ENCODE measurements around the gene CAB39. TPM values are rescaled to one million over a fixed set of nuclear protein-coding genes. Genes with fewer than 3 reads are reported as not detected.
A peak's percentile ranks its signal among the peaks of the same experiment; 100 is the strongest.

Gene CAB39
- total RNA-seq (2014; rRNA removed; shearing (Covaris generic)) = 28.6 and 30.6 TPM in 2 replicates

DNA sequence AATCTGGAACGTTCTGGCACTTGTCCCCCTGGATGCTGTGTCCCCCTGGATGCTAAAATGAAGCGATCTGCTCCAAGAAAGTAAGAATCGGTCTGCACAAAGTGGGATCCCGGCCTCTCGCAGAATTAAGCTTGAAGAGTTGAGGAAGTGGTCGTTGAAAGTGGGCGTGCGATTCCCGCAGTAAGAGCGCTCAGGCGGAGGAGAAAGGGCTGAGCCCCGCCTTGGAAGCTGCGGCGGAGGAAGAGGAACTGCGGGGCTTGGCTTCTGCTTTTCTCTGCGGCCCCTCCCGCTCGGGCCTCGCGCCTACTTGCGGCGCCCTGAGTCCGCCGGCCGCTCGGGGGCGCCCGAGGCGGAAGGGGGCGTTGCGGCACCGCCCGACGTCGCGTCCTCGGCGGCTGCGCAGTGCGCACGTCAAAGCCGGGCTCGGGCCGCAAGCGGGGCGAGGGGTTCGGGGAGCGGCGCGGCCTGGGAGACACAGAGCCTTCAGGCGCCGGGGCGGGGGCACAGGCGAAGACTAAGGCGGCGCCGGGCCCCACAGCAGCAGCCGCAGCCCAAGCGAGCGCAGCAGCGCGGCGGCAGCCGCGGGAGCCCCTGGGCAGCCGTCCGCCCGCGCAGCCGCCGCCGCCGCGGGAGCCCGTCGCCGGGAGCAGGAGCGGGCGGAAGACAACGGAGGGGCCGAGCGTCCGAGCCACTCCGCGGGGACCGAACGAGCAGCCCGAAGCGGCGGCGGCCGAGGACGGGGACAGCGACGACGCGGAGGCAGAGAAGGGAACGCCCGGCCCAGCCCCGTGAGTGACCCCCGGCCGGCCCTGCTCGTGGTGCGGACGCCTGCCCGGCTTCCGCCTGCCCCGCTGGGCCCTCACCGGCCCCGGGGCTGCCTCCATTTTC lies at the start of gene CAB39:
Gene CAB39 (plus strand): TSS at position 400 of the 888 bp plus-strand sequence. CDS start 47,160 bp downstream, outside the sequence.
- DNase-seq (ENCODE audit: low spot score) = peak; percentile 83

GRCh38 chr2:230664128-230664527 lies 48.5 kb upstream of the CAB39 start:
- no peak for DNase-seq (ENCODE audit: low spot score)

GRCh38 chr2:230664844-230665243 lies 47.8 kb upstream of the CAB39 start:
- DNase-seq (ENCODE audit: low spot score) = no peak

DNA sequence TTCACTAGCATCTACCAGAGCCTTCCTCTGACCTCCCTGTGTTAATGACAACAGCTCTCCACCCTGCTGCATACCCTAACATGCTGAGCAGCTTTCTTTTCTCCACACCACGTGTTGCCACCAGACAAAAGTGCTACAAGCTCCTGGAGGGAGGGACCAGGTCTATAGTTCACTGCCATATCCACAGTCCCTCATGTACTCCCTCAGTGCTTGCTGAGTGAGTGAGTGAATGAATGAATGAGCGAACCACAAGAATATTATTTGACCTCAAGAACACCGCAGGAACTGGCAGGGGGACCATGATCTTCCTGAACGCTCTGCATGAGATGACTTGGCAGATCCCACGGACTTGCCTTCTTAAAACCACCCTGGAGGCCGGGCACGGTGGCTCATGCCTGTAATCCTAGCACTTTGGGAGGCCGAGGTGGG lies 47.4 kb upstream of the CAB39 start:
- DNase-seq (ENCODE audit: low spot score) = no peak

- no peak for DNase-seq (ENCODE audit: low spot score)
These were observed 46.2 kb upstream of the CAB39 start for GRCh38 chr2:230666446-230666845.

DNA sequence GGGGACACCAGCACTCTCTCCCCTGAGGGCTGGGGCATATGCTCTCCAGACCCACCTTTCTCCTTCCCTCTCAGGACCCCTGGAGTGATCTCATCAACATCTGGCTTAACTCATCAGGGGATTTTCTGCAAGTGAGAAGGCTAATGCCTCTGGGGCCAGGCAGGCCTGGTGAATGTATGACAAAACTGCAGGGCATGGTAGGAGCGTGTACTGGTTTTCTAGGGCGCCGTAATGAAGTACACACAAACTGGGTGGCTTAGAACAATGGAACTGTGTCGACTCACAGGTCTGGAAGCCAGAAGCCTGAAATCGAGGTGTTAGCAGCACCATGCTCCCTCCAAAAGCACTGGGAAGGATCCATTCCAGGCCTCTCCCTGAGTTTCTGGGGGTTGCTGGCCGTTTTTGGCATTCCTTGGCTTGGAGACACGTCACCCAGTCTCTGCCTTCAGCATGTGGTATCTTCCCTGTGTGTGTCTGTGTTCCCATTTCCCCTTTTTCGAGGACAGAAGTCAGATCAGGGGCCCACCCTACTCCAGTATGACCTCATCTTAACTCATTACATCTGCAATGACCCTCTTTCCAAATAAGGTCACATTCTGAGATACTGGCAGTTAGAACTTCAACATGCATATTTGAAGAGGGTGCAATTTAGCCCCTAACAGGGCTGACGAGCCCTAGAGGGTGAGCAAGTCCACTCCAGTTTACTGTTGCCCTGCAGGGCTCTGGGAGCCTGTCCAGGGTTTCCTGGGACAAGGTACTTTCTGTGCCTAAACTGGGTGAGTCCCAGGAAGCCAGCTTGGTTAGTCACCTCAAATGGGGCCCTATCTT lies 45.5 kb upstream of the CAB39 start:
- no peak for DNase-seq (ENCODE audit: low spot score)

DNA sequence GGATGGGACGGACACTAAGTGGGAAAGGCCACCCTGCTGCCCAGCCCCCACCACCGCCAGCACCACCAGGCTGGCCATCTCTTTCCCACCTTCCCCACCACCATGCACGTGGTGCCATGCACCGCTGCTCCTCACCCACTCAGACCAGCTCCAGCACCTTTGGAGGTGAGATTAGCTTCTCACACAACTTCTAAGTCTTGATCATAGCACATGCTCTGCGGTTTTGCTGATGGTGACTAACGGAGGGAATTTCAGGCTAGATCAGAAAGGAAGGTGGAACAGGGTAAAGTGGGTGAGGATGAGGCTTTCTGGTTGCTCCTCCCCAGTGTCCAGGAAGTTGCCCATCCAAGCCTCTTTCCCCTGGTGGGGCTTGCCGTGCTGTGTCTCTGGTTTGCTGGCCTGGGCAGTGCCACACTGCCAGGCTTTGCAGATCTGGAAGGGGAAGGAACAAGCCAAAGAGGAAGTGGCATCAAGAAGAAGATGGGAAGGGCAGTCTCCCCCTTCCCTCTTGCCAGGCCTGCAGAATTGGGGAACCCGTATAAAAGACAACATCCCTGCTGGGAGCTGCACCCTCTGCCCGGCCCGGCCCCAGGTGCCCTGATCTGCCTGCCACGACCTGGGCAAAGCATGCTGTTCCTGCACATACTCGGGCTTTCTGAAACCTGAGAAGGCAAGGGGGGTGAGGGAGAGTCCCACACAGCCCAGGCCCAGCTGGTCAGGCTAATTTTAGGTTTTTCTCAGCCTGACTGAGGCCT lies 44.3 kb upstream of the CAB39 start:
- no peak for DNase-seq (ENCODE audit: low spot score)

DNA sequence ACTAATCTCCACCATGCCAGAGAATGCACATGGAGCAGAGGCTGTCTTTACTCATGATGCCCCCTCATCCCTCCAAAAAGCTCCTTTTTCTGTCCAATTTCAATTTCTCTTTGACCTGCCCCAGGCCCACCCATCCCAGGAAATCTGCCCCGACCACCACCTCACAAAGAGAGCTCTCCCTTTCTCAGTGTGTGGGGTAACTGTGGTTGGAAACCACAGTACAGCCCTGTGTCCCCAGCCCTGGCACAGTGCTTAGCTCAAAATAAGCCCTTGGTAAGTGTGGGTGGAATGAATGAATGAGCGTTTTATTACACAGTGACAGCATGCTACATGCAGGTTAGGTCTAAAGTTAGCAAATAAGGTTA lies 43.7 kb upstream of the CAB39 start:
- DNase-seq (ENCODE audit: low spot score) = no peak

GRCh38 chr2:230669386-230669950 lies 43.2 kb upstream of the CAB39 start:
- no peak for DNase-seq (ENCODE audit: low spot score)

DNA sequence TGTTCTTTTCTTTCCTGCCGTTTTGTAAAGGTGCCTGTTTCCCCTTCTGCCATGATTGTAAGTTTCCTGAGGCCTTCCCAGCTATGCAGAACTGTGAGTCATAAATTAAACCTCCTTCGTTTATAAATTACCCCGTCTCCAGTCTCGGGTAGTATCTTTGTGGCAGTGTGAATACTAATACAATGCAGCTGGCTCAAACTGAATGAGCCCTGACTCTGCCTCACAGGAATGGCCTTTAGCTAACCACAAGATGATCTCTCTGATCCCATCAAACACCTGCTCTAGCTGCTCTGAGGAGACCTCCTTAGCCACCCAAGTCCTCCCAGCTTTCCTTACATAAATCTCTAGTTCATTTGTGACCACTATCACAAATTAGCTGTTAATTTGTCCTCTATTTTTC lies 41.5 kb upstream of the CAB39 start:
- DNase-seq (ENCODE audit: low spot score) = peak; percentile 45

- DNase-seq (ENCODE audit: low spot score) = no peak
These were observed 39.8 kb upstream of the CAB39 start for GRCh38 chr2:230672836-230673235.

DNA sequence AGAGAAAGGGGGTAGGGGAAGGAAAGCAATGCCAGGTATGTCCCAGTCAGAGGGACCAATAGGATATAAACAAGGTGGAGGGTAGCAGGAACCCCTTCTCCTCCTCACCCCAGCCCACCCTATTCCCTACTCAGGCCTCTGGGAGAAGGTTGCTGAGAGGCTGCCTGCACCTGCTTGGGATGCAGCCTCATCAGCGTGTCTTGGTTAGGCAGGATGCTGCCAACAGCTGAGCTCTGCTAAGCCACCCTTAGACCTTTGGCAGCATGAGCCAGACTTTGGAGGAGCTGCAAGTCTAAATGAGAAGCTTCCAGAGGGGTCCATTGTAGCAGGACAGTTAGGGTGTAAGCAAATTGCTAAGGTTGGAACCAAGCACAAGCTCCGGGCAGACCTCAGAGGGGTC lies 38.2 kb upstream of the CAB39 start:
- no peak for DNase-seq (ENCODE audit: low spot score)

DNA sequence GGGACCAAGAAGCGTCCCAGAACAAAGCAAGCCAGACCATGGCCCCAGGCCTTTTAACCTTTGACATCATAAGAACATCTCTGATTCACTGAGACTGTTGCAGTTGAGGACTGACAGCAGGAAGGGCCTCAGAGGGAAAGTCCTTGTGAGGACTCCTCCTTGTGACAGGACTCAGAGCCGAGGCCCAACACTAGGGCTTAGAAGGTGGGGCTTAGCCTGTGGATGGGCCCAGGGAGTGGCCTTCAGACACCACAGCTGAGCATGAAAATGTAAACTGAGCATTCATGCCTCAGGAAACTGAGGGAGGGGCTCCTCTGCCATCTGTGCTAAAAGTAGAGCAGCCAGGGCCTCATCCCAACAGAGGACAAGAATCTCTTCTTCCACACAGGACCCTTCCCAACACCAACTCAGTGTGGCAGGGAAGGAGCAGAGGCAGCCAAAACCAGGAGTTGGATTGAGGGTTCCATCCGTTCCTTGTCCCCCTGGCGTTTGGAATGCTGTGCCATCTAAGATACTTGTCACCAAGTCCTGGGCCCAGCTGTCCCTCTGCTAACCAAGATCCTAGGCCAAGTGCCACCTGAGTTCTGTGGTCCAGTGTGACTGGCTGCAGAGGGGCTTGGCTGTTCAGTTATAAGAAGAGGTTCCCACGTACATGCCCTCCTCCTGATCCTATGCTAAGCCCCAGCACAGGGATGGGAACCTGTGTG lies 37.5 kb upstream of the CAB39 start:
- DNase-seq (ENCODE audit: low spot score) = no peak

DNA sequence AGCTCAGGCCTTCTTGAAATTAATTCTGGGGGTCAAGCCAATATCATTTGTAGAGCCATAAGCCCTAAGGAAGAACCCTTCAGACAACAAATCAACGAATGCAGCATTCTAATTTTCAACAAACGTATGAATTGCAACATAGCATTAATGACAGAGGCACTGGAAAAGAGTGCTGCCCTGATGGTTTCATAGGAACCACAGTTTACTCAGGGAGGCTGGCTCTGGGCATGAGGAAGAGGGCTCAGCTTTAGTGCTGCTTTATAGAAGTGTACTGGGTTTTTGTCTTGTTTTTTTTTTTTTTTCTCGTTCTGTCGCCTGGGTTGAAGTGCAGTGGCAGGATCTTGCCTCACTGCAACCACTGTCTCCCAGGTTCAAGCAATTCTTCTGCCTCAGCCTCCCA lies 36.1 kb upstream of the CAB39 start:
- DNase-seq (ENCODE audit: low spot score) = no peak

- no peak for DNase-seq (ENCODE audit: low spot score)
These were observed 35.3 kb upstream of the CAB39 start for GRCh38 chr2:230677201-230677946.

DNA sequence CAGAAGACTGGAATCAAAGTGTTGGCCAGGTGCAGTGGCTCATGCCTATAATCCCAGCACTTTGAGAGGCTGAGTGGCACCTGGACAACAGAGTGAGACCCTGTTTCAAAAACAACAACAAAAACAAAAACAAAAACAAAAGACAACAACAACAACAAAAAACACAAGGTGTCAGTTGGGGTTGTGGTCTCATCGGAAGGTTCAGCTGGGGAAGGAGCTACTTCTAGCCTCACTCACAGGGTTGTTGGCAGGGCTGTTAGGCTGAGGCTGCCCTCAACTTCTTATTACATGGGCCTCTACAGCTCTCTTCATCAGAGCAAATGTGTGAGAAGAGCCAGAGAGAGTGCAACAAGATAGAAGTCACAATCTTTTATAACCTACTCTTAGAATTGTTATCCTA lies 34.6 kb upstream of the CAB39 start:
- no peak for DNase-seq (ENCODE audit: low spot score)

DNA sequence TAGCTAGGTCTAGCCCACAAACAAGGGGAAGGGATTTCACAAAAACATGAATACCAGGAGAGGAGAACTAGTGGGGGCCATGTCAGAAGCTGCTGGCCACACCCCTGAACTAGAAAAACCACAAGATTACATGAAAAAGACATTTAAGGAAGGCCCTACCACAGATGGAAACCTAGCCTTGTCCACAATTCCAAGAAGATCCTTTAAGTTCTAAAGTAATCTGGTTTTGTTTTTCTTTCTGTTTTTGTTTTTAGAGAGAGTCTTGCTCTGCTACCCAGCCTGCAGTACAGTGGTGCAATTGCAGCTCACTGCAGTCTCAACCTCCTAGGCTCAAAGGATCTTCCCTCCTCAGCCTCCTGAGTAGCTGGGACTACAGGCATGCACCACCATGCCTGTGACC lies 34.2 kb upstream of the CAB39 start:
- DNase-seq (ENCODE audit: low spot score) = no peak

DNA sequence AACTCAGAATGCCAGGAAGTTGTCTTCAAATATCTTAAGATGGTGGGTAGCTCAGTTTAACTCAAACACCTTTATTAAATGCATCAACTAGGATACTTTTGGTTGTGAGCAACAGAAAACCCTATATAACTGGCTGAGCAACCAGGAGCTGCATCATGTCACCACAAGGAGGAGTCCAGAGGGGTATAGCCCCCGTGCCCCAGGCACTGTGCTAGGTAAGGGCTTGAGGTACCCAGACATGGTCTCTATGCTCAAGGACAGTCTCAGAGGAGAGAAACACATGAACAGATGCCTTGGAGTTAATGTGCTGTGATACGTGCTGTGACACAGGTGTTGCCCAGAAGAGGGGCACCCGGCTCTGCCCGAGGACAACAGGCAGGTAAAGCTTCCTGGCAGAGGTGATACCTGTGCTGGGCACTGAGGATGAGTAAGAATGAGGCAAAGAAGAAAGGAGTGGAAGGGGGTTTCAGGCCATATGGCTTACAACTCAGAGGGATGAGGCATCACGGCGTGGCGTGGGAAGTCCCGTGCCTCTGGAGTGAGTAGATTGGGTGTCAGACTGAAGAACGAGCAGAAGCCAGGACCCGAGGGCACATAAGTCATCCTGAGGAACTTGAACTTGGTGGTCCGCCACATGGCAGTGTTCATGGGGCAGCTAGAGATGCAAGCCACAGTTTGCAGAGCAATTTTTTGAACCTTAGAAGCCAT lies 32.0 kb upstream of the CAB39 start:
- no peak for DNase-seq (ENCODE audit: low spot score)

DNA sequence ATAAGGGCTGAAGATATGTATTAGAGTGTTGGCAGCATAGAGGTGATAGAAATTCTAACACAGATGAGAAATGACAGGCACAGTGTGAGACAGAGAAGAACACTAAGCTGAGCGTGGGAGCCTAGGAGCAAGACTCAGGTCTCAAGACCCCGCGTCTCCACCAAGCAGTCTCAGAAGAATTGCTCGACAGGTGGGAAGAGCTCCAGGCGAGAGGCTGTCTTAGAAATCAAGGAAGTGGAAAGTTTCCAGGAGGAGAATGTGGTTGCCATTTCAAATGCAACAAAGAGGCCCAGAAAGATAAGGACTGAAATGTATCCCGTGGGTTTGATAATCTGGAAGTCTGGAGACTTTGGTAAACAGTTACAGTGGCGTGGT lies 31.5 kb upstream of the CAB39 start:
- DNase-seq (ENCODE audit: low spot score) = no peak

- DNase-seq (ENCODE audit: low spot score) = no peak
These were observed 30.1 kb upstream of the CAB39 start for GRCh38 chr2:230682546-230682945.

All from HT-29 (cell line).